Activated CD8-positive, alpha-beta memory T cell treated with anti-CD3 and anti-CD28 coated beads for 1 hour (primary cell): Measurements from ENCODE around the gene XCL1.

Experiments used
- DNase-seq, 2 donors: peaks; one replicate each; pipeline ENCODE4 v3.0.0-alpha.2; 2020; ENCODE audit warnings: low read depth in 1 of 2; ENCODE audit errors: extremely low read depth in 1 of 2

Gene XCL1

DNA sequence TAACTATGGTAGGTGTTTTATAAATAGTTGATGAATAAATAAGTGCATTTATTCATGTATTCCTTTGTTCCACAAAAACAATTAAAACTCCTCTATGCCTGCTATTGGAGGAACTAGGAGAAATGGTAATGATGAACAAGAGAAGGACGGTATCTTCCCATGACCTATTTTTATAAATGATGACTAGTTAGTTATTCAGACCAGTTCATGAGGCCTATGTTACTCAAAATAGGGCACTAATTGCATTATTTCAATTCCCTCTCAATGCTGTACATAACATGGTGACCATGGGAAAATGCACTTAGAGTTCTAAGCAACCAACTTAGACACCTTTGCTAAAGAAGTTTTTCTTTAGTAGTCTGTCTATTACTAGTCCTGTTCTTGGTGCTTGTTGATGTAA, 53.1 kb downstream of the XCL1 start:
- no peak for DNase-seq
